ENCODE data around the gene HECTD1.
"Not testable (repeated sequence)": the region's sequence is repeated elsewhere in the genome, so short reads cannot be mapped to it uniquely, and the experiment has no call there.

Gene HECTD1

GRCh38 chr14:31208546-31209424 is 1.2 kb upstream of the HECTD1 start:
- Mint-ChIP-seq H3K4me3 (peak overlapping the region; percentile 88), H3K4me1 (ENCODE audit: low read depth) (peaks cover 52% of the 10 kb centered on the region), H3K36me3 (ENCODE audit: low read depth) (peaks cover 21% of the 10 kb centered on the region), H3K9me3 (no peaks in the 10 kb centered on the region), H3K27ac (peak overlapping the region; percentile 98), H3K27me3 (no peaks in the 10 kb centered on the region)

- peak overlapping the region; percentile 93 for H3K27ac Mint-ChIP-seq
These were observed 272 bp downstream of the HECTD1 start for GRCh38 chr14:31207287-31207754.

GRCh38 chr14:31206536-31207286 is 882 bp downstream of the HECTD1 start:
- Mint-ChIP-seq H3K27ac (peak overlapping the region; percentile 85), H3K9me3 (no peaks in the 10 kb centered on the region), H3K4me1 (ENCODE audit: low read depth) (peaks cover 60% of the 10 kb centered on the region), H3K36me3 (ENCODE audit: low read depth) (peaks cover 40% of the 10 kb centered on the region), H3K4me3 (peak overlapping the region; percentile 90), H3K27me3 (no peaks in the 10 kb centered on the region)

More at GRCh38 chr14:31207287-31207754, 272 bp downstream of the HECTD1 start:
- Mint-ChIP-seq H3K4me3 (peak overlapping the region; percentile 90), H3K9me3 (no peaks in the 10 kb centered on the region), H3K36me3 (ENCODE audit: low read depth) (peaks cover 34% of the 10 kb centered on the region), H3K4me1 (ENCODE audit: low read depth) (peaks cover 59% of the 10 kb centered on the region), H3K27me3 (no peaks in the 10 kb centered on the region)

GRCh38 chr14:31205681-31206535 is 1.7 kb downstream of the HECTD1 start:
- H3K27me3 Mint-ChIP-seq: no peaks in the 10 kb centered on the region

GRCh38 chr14:31204593-31205534 is 2.7 kb downstream of the HECTD1 start:
- H3K27me3 Mint-ChIP-seq: no peaks in the 10 kb centered on the region
- H3K4me3 Mint-ChIP-seq: peak overlapping the region; percentile 90
- peak overlapping the region; percentile 66 for H3K27ac Mint-ChIP-seq
- peaks cover 52% of the 10 kb centered on the region for H3K36me3 Mint-ChIP-seq (ENCODE audit: low read depth)
- H3K9me3 Mint-ChIP-seq: no peaks in the 10 kb centered on the region
- peaks cover 64% of the 10 kb centered on the region for H3K4me1 Mint-ChIP-seq (ENCODE audit: low read depth)

More at GRCh38 chr14:31205681-31206535, 1.7 kb downstream of the HECTD1 start:
- Mint-ChIP-seq H3K4me3 (peak overlapping the region; percentile 90), H3K27ac (peak overlapping the region; percentile 85), H3K4me1 (ENCODE audit: low read depth) (peaks cover 64% of the 10 kb centered on the region), H3K9me3 (no peaks in the 10 kb centered on the region), H3K36me3 (ENCODE audit: low read depth) (peaks cover 45% of the 10 kb centered on the region)

GRCh38 chr14:31203899-31204592 is 3.5 kb downstream of the HECTD1 start:
- not testable (repeated sequence) for H3K9me3 Mint-ChIP-seq

GRCh38 chr14:31203414-31203742 is 4.2 kb downstream of the HECTD1 start:
- no peak overlapping the region for H3K4me3 Mint-ChIP-seq
- peaks cover 62% of the 10 kb centered on the region for H3K36me3 Mint-ChIP-seq (ENCODE audit: low read depth)
- peak overlapping the region; percentile 21 for H3K27ac Mint-ChIP-seq
- no peaks in the 10 kb centered on the region for H3K9me3 Mint-ChIP-seq
- peaks cover 63% of the 10 kb centered on the region for H3K4me1 Mint-ChIP-seq (ENCODE audit: low read depth)
- no peaks in the 10 kb centered on the region for H3K27me3 Mint-ChIP-seq

More at GRCh38 chr14:31203899-31204592, 3.5 kb downstream of the HECTD1 start:
- not testable (repeated sequence) for H3K4me3 Mint-ChIP-seq, H3K27ac Mint-ChIP-seq, H3K27me3 Mint-ChIP-seq
- Mint-ChIP-seq H3K36me3 (ENCODE audit: low read depth) (peaks cover 58% of the 10 kb centered on the region), H3K4me1 (ENCODE audit: low read depth) (peaks cover 64% of the 10 kb centered on the region)

- Mint-ChIP-seq H3K4me3 (no peak overlapping the region), H3K9me3 (no peaks in the 10 kb centered on the region), H3K27me3 (no peaks in the 10 kb centered on the region), H3K36me3 (ENCODE audit: low read depth) (peaks cover 79% of the 10 kb centered on the region), H3K27ac (peak overlapping the region; percentile 81), H3K4me1 (ENCODE audit: low read depth) (peaks cover 78% of the 10 kb centered on the region)
These were observed 6.5 kb downstream of the HECTD1 start for GRCh38 chr14:31201111-31201510.

GRCh38 chr14:31200702-31200990 is 6.9 kb downstream of the HECTD1 start:
- no peaks in the 10 kb centered on the region for H3K9me3 Mint-ChIP-seq
- peak overlapping the region; percentile 81 for H3K27ac Mint-ChIP-seq
- no peak overlapping the region for H3K4me3 Mint-ChIP-seq
- H3K27me3 Mint-ChIP-seq: no peaks in the 10 kb centered on the region
- peaks cover 74% of the 10 kb centered on the region for H3K36me3 Mint-ChIP-seq (ENCODE audit: low read depth)
- peaks cover 77% of the 10 kb centered on the region for H3K4me1 Mint-ChIP-seq (ENCODE audit: low read depth)

- peaks cover 49% of the 10 kb centered on the region for H3K36me3 Mint-ChIP-seq (ENCODE audit: low read depth)
- H3K27ac Mint-ChIP-seq: peak overlapping the region; percentile 66
- H3K4me1 Mint-ChIP-seq (ENCODE audit: low read depth): peaks cover 74% of the 10 kb centered on the region
- H3K4me3 Mint-ChIP-seq: no peak overlapping the region
- no peaks in the 10 kb centered on the region for H3K9me3 Mint-ChIP-seq
- no peaks in the 10 kb centered on the region for H3K27me3 Mint-ChIP-seq
These were observed 9.9 kb downstream of the HECTD1 start for GRCh38 chr14:31197671-31198070.

- no peak overlapping the region for H3K4me3 Mint-ChIP-seq
- H3K27me3 Mint-ChIP-seq: no peaks in the 10 kb centered on the region
- H3K27ac Mint-ChIP-seq: no peak overlapping the region
- H3K4me1 Mint-ChIP-seq (ENCODE audit: low read depth): peaks cover 74% of the 10 kb centered on the region
- H3K36me3 Mint-ChIP-seq (ENCODE audit: low read depth): peaks cover 42% of the 10 kb centered on the region
- H3K9me3 Mint-ChIP-seq: no peaks in the 10 kb centered on the region
These were observed 10.6 kb downstream of the HECTD1 start for GRCh38 chr14:31196839-31197492.

GRCh38 chr14:31194661-31195060 is 12.9 kb downstream of the HECTD1 start:
- H3K36me3 Mint-ChIP-seq (ENCODE audit: low read depth): peaks cover 37% of the 10 kb centered on the region
- peaks cover 66% of the 10 kb centered on the region for H3K4me1 Mint-ChIP-seq (ENCODE audit: low read depth)
- H3K27ac Mint-ChIP-seq: no peak overlapping the region
- no peaks in the 10 kb centered on the region for H3K9me3 Mint-ChIP-seq
- no peak overlapping the region for H3K4me3 Mint-ChIP-seq
- no peaks in the 10 kb centered on the region for H3K27me3 Mint-ChIP-seq

GRCh38 chr14:31194095-31194494 is 13.5 kb downstream of the HECTD1 start:
- H3K27me3 Mint-ChIP-seq: no peaks in the 10 kb centered on the region
- peaks cover 62% of the 10 kb centered on the region for H3K4me1 Mint-ChIP-seq (ENCODE audit: low read depth)
- H3K27ac Mint-ChIP-seq: no peak overlapping the region
- H3K36me3 Mint-ChIP-seq (ENCODE audit: low read depth): peaks cover 36% of the 10 kb centered on the region
- no peaks in the 10 kb centered on the region for H3K9me3 Mint-ChIP-seq
- H3K4me3 Mint-ChIP-seq: no peak overlapping the region
